Measurements from ENCODE around the gene MGLL.

Gene MGLL

GRCh38 chr3:127781411-127782001, 40.8 kb downstream of the MGLL start:
- DNase-seq (ENCODE audit: low spot score in 2 of 2), result no peak
- peaks cover 6% of the 10 kb centered on the region for H3K4me1 Mint-ChIP-seq
- no peak overlapping the region for H3K4me3 Mint-ChIP-seq
- no peak for ATAC-seq
- no peak overlapping the region for H3K27ac Mint-ChIP-seq
- peaks cover 4% of the 10 kb centered on the region for H3K36me3 Mint-ChIP-seq
- no peaks in the 10 kb centered on the region for H3K9me3 Mint-ChIP-seq

- Mint-ChIP-seq H3K4me3 (no peak overlapping the region), H3K27ac (no peak overlapping the region), H3K36me3 (peaks cover under 1% of the 10 kb centered on the region), H3K4me1 (peaks cover 13% of the 10 kb centered on the region), H3K9me3 (no peaks in the 10 kb centered on the region)
- DNase-seq (ENCODE audit: low spot score in 2 of 2) (no peak), ATAC-seq (no peak)
Observed at GRCh38 chr3:127780536-127781400, 41.5 kb downstream of the MGLL start.

GRCh38 chr3:127779747-127780146, 42.6 kb downstream of the MGLL start:
- Mint-ChIP-seq H3K36me3 (no peaks in the 10 kb centered on the region), H3K9me3 (no peaks in the 10 kb centered on the region), H3K4me3 (no peak overlapping the region), H3K27ac (peak overlapping the region; percentile 3), H3K4me1 (peaks cover 22% of the 10 kb centered on the region)
- DNase-seq (ENCODE audit: low spot score in 2 of 2) (no peak), ATAC-seq (peak; percentile 50)

GRCh38 chr3:127777921-127778656, 44.2 kb downstream of the MGLL start:
- H3K27ac Mint-ChIP-seq, result no peak overlapping the region
- H3K36me3 Mint-ChIP-seq, result no peaks in the 10 kb centered on the region
- no peaks in the 10 kb centered on the region for H3K9me3 Mint-ChIP-seq
- no peak overlapping the region for H3K4me3 Mint-ChIP-seq
- DNase-seq (ENCODE audit: low spot score in 2 of 2), result no peak
- H3K4me1 Mint-ChIP-seq, result peaks cover 23% of the 10 kb centered on the region
- ATAC-seq, result no peak

- no peak overlapping the region for H3K4me3 Mint-ChIP-seq
- H3K9me3 Mint-ChIP-seq, result no peaks in the 10 kb centered on the region
- H3K27ac Mint-ChIP-seq, result no peak overlapping the region
- DNase-seq (ENCODE audit: low spot score in 2 of 2) (no peak), ATAC-seq (no peak)
- H3K4me1 Mint-ChIP-seq, result peaks cover 23% of the 10 kb centered on the region
- no peaks in the 10 kb centered on the region for H3K36me3 Mint-ChIP-seq
Observed at GRCh38 chr3:127777332-127777731, 45.0 kb downstream of the MGLL start.

GRCh38 chr3:127776347-127776746, 46.0 kb downstream of the MGLL start:
- ATAC-seq (no peak), DNase-seq (ENCODE audit: low spot score in 2 of 2) (no peak)
- Mint-ChIP-seq H3K4me1 (peaks cover 23% of the 10 kb centered on the region), H3K4me3 (no peak overlapping the region), H3K36me3 (no peaks in the 10 kb centered on the region), H3K9me3 (no peaks in the 10 kb centered on the region), H3K27ac (peak overlapping the region; percentile 87)

- DNase-seq (ENCODE audit: low spot score in 2 of 2), result no peak
- Mint-ChIP-seq H3K4me3 (no peak overlapping the region), H3K9me3 (no peaks in the 10 kb centered on the region), H3K4me1 (peaks cover 23% of the 10 kb centered on the region), H3K27ac (peak overlapping the region; percentile 87), H3K36me3 (no peaks in the 10 kb centered on the region)
- ATAC-seq, result no peak
Observed at GRCh38 chr3:127775398-127776109, 46.8 kb downstream of the MGLL start.

GRCh38 chr3:127774647-127775046, 47.7 kb downstream of the MGLL start:
- no peaks in the 10 kb centered on the region for H3K9me3 Mint-ChIP-seq
- H3K4me1 Mint-ChIP-seq, result peaks cover 20% of the 10 kb centered on the region
- DNase-seq (ENCODE audit: low spot score in 2 of 2) (no peak), ATAC-seq (no peak)
- H3K4me3 Mint-ChIP-seq, result no peak overlapping the region
- H3K27ac Mint-ChIP-seq, result no peak overlapping the region
- H3K36me3 Mint-ChIP-seq, result no peaks in the 10 kb centered on the region

GRCh38 chr3:127773752-127774395, 48.4 kb downstream of the MGLL start:
- Mint-ChIP-seq H3K4me1 (peaks cover 17% of the 10 kb centered on the region), H3K36me3 (no peaks in the 10 kb centered on the region), H3K27ac (peak overlapping the region; percentile 3), H3K9me3 (no peaks in the 10 kb centered on the region), H3K4me3 (no peak overlapping the region)
- DNase-seq (ENCODE audit: low spot score in 2 of 2) (no peak), ATAC-seq (no peak)

- H3K27ac Mint-ChIP-seq, result peak overlapping the region; percentile 3
- no peak overlapping the region for H3K4me3 Mint-ChIP-seq
- DNase-seq (ENCODE audit: low spot score in 2 of 2) (no peak), ATAC-seq (no peak)
- peaks cover 3% of the 10 kb centered on the region for H3K9me3 Mint-ChIP-seq
- no peaks in the 10 kb centered on the region for H3K36me3 Mint-ChIP-seq
- peaks cover 17% of the 10 kb centered on the region for H3K4me1 Mint-ChIP-seq
Observed at GRCh38 chr3:127772827-127773751, 49.2 kb downstream of the MGLL start.

GRCh38 chr3:127772273-127772672, 50.0 kb downstream of the MGLL start:
- H3K9me3 Mint-ChIP-seq, result peaks cover 3% of the 10 kb centered on the region
- peaks cover 17% of the 10 kb centered on the region for H3K4me1 Mint-ChIP-seq
- DNase-seq (ENCODE audit: low spot score in 2 of 2), result no peak
- H3K36me3 Mint-ChIP-seq, result no peaks in the 10 kb centered on the region
- H3K27ac Mint-ChIP-seq, result no peak overlapping the region
- no peak for ATAC-seq
- no peak overlapping the region for H3K4me3 Mint-ChIP-seq

GRCh38 chr3:127771746-127772145, 50.6 kb downstream of the MGLL start:
- ATAC-seq, result no peak
- DNase-seq (ENCODE audit: low spot score in 2 of 2), result no peak
- peaks cover 17% of the 10 kb centered on the region for H3K4me1 Mint-ChIP-seq
- no peaks in the 10 kb centered on the region for H3K36me3 Mint-ChIP-seq
- H3K9me3 Mint-ChIP-seq, result peaks cover 3% of the 10 kb centered on the region
- no peak overlapping the region for H3K27ac Mint-ChIP-seq
- H3K4me3 Mint-ChIP-seq, result no peak overlapping the region

GRCh38 chr3:127770671-127771355, 51.5 kb downstream of the MGLL start:
- ATAC-seq, result no peak
- Mint-ChIP-seq H3K4me3 (no peak overlapping the region), H3K36me3 (no peaks in the 10 kb centered on the region), H3K9me3 (peaks cover 3% of the 10 kb centered on the region), H3K27ac (no peak overlapping the region), H3K4me1 (peaks cover 10% of the 10 kb centered on the region)
- no peak for DNase-seq (ENCODE audit: low spot score in 2 of 2)

Data from stimulated activated effector memory CD8-positive, alpha-beta T cell treated with anti-CD3 and anti-CD28 coated beads, Interleukin-12 subunit alpha, Interleukin-12 subunit beta, amount 100 ng/mL, for 72 hours (primary cell).